Thoracic aorta (tissue), 2 donors: ENCODE results near the gene GALNT9. TPM values are rescaled to one million over a fixed set of nuclear protein-coding genes. Genes with fewer than 3 reads are reported as not detected.

Experiments used
- ATAC-seq: fragments of 150-250 bp; one replicate; pipeline ENCODE4 v1.8.0; 2017; ENCODE audit warnings: low read depth; ENCODE audit not compliant: insufficient number of reproducible peaks, low FRiP score
- DNase-seq: peaks from one replicate; pipeline ENCODE4 v3.0.0-alpha.2; 2020; ENCODE audit warnings: low spot score
- H3K27ac ChIP-seq, 2 donors: fragments of 200-600 bp; sonication (generic); 1 replicate in 1 of 2; 2 replicates in 1 of 2; pipeline ENCODE4 v1.5.1; 2016; ENCODE audit warnings: mild to moderate bottlenecking in 2 of 2, moderate library complexity in 2 of 2
- H3K27me3 ChIP-seq: fragments of 200-600 bp; sonication (generic); replicated peaks from 2 replicates; pipeline ENCODE4 v1.6.0; 2016; ENCODE audit warnings: mild to moderate bottlenecking; ENCODE audit not compliant: insufficient read depth
- H3K36me3 ChIP-seq: fragments of 200-600 bp; sonication (generic); one replicate; pipeline ENCODE4 v1.5.1; 2016
- H3K4me1 ChIP-seq, 2 donors: fragments of 200-600 bp; sonication (generic); 1 replicate in 1 of 2; 2 replicates in 1 of 2; pipeline versions ENCODE4 v1.5.1 to v1.6.0; 2016; ENCODE audit warnings: low read depth in 2 of 2, mild to moderate bottlenecking in 1 of 2; ENCODE audit not compliant: control insufficient read depth in 1 of 2
- H3K4me3 ChIP-seq: fragments of 200-600 bp; sonication (generic); 2 replicates; pipeline ENCODE4 v1.5.1; 2016; ENCODE audit warnings: mild to moderate bottlenecking
- H3K9me3 ChIP-seq: fragments of 200-600 bp; sonication (generic); 2 replicates; pipeline ENCODE4 v1.5.1; 2016
- total RNA-seq, 2 donors: library from RNA; depleted of rRNA; stranded (reverse); fragments of >200 nt; gene quantifications; one replicate each; pipeline versions ENCODE4 v1.1.0 to v1.2.3, GENCODE V29; 2016
- TF ChIP-seq, protein P1 (sequence below): fragments of 200-600 bp; sonication (generic); IDR thresholded peaks from one replicate; pipeline ENCODE4 v1.5.1; 2019; ENCODE audit warnings: antibody characterized with exemption

Gene GALNT9
- total RNA-seq, 2 donors from 2014 or later, result 1.7 TPM; not detected in 1

DNA sequence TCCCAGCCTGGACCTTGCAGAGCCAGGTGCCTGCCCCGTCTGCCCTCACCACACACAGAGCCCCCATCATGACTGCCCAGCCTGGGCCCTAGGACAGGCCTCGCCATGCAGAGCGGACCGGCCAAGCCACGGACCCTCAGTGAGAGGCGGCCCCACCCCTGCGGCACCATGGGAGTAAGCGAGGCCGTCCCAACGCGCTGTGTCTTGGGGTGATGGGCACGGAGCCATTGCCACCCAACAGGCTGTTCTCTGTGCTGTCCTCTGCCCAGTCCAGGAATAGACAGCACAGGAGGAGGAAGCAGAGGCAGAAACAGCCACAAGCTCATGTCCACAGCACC is 39.2 kb downstream of the GALNT9 start:
- Histone ChIP-seq H3K27me3 (no peaks in the 10 kb centered on the region), H3K9me3 (no peaks in the 10 kb centered on the region), H3K4me3 (no peak overlapping the region), H3K27ac (no peak overlapping the region), H3K4me1 (peaks cover 0 to 9% of the 10 kb centered on the region in 2 donors), H3K36me3 (no peaks in the 10 kb centered on the region)
- DNase-seq (no peak), ATAC-seq (no peak)
- TF ChIP-seq, protein P1, sequence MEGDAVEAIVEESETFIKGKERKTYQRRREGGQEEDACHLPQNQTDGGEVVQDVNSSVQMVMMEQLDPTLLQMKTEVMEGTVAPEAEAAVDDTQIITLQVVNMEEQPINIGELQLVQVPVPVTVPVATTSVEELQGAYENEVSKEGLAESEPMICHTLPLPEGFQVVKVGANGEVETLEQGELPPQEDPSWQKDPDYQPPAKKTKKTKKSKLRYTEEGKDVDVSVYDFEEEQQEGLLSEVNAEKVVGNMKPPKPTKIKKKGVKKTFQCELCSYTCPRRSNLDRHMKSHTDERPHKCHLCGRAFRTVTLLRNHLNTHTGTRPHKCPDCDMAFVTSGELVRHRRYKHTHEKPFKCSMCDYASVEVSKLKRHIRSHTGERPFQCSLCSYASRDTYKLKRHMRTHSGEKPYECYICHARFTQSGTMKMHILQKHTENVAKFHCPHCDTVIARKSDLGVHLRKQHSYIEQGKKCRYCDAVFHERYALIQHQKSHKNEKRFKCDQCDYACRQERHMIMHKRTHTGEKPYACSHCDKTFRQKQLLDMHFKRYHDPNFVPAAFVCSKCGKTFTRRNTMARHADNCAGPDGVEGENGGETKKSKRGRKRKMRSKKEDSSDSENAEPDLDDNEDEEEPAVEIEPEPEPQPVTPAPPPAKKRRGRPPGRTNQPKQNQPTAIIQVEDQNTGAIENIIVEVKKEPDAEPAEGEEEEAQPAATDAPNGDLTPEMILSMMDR, result no peak

DNA sequence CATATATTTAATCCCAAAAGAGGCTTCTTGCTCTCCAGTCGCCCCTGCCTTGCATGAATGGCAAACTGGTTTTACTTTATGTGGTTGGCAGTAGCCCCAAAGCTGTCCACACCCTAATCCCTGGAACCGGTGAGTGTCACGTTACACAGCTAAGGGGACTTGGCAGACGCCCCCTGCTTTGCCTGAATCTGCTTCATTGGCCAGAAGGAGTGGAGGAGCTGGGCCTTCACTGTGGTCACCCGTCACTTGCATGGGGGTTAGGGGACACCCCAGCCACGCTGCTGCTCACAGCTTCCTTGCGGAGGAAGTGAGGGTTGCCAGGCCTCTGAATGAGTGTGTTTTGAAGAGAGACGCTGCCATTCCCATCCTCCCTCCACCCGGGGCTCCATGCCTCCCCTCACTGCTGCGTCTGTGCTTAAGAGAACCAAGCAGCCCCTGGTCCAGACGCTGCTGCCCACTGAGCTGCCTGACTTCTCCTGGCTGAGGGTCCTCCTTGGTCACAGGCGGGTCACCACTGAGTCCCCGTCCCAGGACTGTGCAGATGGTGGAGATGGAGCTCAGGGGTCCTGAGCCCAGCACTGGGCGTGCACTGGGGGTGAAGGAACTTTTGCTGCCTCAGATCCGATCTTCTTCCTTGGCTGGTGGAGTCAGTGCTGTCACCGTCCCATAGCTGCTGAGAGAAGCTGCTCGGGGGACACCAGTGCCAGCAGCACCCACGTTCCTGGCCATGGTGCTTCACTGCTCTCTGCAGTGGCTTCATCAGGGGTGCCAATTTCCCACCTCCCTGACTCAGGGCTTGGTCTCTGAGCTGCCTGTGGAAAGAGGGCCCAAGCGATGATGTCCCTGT is 39.8 kb downstream of the GALNT9 start:
- ATAC-seq, result no peak
- TF ChIP-seq, protein P1, result no peak
- H3K27me3 ChIP-seq, result no peaks in the 10 kb centered on the region

DNA sequence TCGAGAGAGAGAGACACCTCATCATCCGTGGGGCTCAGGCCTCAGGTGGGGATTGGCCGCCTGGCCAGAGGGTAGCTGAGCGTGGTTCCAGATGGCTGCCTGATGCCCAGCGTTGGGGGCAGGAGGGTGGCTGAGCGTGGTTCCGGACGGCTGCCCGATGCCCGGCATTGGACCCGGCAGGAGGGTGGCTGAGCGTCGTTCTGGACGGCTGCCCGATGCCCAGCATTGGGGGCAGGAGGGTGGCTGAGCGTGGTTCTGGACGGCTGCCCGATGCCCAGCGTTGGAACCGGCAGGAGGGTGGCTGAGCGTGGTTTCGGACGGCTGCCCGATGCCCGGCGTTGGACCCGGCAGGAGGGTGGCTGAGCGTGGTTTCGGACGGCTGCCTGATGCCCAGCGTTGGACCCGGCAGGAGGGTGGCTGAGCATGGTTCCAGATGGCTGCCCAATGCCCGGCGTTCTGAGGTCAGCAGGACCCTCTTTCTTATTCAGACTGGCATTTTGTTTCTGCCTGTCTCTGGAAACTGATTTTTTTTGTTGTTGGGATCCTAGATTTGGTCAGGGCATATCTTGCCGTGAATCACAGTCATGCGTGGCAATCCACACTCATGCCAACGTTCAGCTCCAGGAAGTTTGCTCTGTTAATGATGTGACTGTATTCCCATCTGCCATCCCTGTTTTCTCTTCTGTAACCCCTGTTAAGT is 40.7 kb downstream of the GALNT9 start:
- DNase-seq (no peak), ATAC-seq (no peak)
- TF ChIP-seq, protein P1, result no peak
- H3K36me3 ChIP-seq, result no peaks in the 10 kb centered on the region
- H3K9me3 ChIP-seq, result no peaks in the 10 kb centered on the region
- peaks cover 0 to 9% of the 10 kb centered on the region in 2 donors for H3K4me1 ChIP-seq
- no peak overlapping the region for H3K27ac ChIP-seq
- H3K4me3 ChIP-seq, result no peak overlapping the region
- no peaks in the 10 kb centered on the region for H3K27me3 ChIP-seq

More for the DNA sequence above, 39.8 kb downstream of the GALNT9 start:
- no peak overlapping the region for H3K4me3 ChIP-seq
- peaks cover 0 to 9% of the 10 kb centered on the region in 2 donors for H3K4me1 ChIP-seq
- no peaks in the 10 kb centered on the region for H3K9me3 ChIP-seq
- no peak for DNase-seq
- no peaks in the 10 kb centered on the region for H3K36me3 ChIP-seq
- no peak overlapping the region for H3K27ac ChIP-seq

DNA sequence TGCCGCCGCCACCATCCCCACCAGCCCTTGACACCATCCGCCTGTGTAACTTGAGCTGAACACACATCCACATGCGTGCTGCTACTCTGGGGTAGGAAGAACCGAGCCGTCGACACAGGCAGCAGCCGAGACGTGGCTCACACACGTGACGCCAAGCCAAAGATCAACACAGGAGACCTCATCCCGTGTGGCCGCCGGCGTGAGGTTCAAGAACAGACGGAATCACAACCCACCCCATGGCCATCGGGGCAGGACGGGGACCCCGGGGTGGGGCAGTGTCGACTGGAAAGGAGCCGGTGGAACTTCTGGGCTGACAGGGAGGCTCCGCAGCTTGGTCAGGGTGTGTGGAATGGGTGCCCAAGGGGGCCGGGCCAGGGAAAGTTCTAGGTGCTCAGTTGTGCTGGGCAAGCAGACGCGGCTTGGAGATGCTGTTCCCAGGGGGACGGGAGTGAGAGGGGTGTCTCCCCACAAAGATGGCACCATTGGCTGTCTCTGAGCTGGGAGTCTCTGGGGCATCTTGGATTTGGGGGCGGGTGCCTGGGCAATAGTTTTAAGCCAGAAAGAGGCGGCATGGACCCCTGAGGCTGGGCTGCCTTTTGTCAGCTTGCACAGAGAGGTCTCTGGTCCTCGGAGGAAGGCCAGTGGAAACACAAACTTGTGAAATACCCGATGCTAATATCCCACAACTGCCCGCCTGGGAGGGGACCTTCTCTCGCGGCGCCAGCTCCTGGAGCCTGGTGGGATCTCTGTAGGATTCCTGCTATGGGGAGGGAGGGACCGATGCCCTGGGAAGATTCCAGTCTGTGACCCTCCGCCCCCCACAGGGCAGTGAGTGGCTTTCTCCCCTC is 41.8 kb downstream of the GALNT9 start:
- ATAC-seq (no peak), DNase-seq (no peak)
- TF ChIP-seq, protein P1, result no peak

More for the DNA sequence above, 41.8 kb downstream of the GALNT9 start:
- H3K4me3 ChIP-seq, result no peak overlapping the region
- H3K9me3 ChIP-seq, result no peaks in the 10 kb centered on the region
- no peak overlapping the region for H3K27ac ChIP-seq
- H3K4me1 ChIP-seq, result peaks cover 0 to 9% of the 10 kb centered on the region in 2 donors
- no peaks in the 10 kb centered on the region for H3K27me3 ChIP-seq
- no peaks in the 10 kb centered on the region for H3K36me3 ChIP-seq
